ENCODE results near the gene USP32.

- TF ChIP-seq PATZ1 (CRISPR knock-in tag; IDR thresholded peaks at IDR 0.05; ENCODE audit: borderline replicate concordance) (no peak), ZFP3 (CRISPR knock-in tag; IDR thresholded peaks at IDR 0.05) (no peak), ZC3H10 (CRISPR knock-in tag; IDR thresholded peaks at IDR 0.05) (no peak), TSHZ2 (CRISPR knock-in tag; IDR thresholded peaks at IDR 0.05) (no peak)
These were observed 28.1 kb downstream of the USP32 start for GRCh38 chr17:60363700-60364405.
